Loucy (cell line): ENCODE measurements around the gene PRSS2.

Experiments
- H2AFZ ChIP-seq: fragments of 200-600 bp; sonication (generic); 2 replicates; pipeline ENCODE4 v1.6.0; 2016; ENCODE audit warnings: antibody characterized with exemption, mild to moderate bottlenecking, low read length, moderate library complexity
- H3F3A ChIP-seq: fragments of 200-600 bp; 2 replicates; pipeline ENCODE4 v1.6.0; 2016; ENCODE audit warnings: antibody characterized with exemption, low read depth, mild to moderate bottlenecking
- H3K27me3 ChIP-seq: fragments of 200-600 bp; sonication (generic); 2 replicates; pipeline ENCODE4 v1.6.1; 2014; ENCODE audit warnings: low read length, mild to moderate bottlenecking; ENCODE audit not compliant: insufficient read depth, poor library complexity, severe bottlenecking
- H3K36me3 ChIP-seq: fragments of 200-600 bp; sonication (generic); 2 replicates; pipeline ENCODE4 v1.6.1; 2016; ENCODE audit warnings: low read length; ENCODE audit not compliant: insufficient read depth
- H3K4me1 ChIP-seq: fragments of 200-600 bp; sonication (generic); 2 replicates; pipeline ENCODE4 v1.5.1; 2014; ENCODE audit warnings: low read length, mild to moderate bottlenecking; ENCODE audit not compliant: insufficient read depth, poor library complexity, severe bottlenecking
- H3K4me2 ChIP-seq: fragments of 200-600 bp; sonication (generic); 2 replicates; pipeline ENCODE4 v1.6.0; 2014; ENCODE audit warnings: antibody characterized with exemption, low read length, low read depth, mild to moderate bottlenecking; ENCODE audit not compliant: poor library complexity, severe bottlenecking
- H3K4me3 ChIP-seq: fragments of 200-600 bp; sonication (generic); 2 replicates; pipeline ENCODE4 v1.5.1; 2014; ENCODE audit warnings: low read length, mild to moderate bottlenecking, mixed read lengths; ENCODE audit not compliant: poor library complexity, severe bottlenecking
- H3K79me2 ChIP-seq: fragments of 200-600 bp; sonication (generic); 2 replicates; pipeline ENCODE4 v1.6.1; 2014; ENCODE audit warnings: low read length; ENCODE audit not compliant: insufficient read depth
- H3K9ac ChIP-seq: fragments of 200-600 bp; sonication (generic); 2 replicates; pipeline ENCODE4 v1.6.0; 2014; ENCODE audit warnings: mild to moderate bottlenecking, low read depth, low read length, moderate library complexity; ENCODE audit not compliant: poor library complexity, severe bottlenecking
- H3K9me2 ChIP-seq: fragments of 200-600 bp; sonication (generic); replicated peaks from 2 replicates; pipeline ENCODE4 v1.6.1; 2016; ENCODE audit warnings: low read depth, low read length, mixed read lengths
- H3K9me3 ChIP-seq: fragments of 200-600 bp; sonication (generic); 2 replicates; pipeline ENCODE4 v1.6.1; 2014; ENCODE audit warnings: mild to moderate bottlenecking, antibody characterized with exemption, low read length, low read depth; ENCODE audit not compliant: insufficient read depth
- H4K20me1 ChIP-seq: fragments of 200-600 bp; sonication (generic); 2 replicates; pipeline ENCODE4 v1.6.0; 2014; ENCODE audit warnings: antibody characterized with exemption, low read length, mild to moderate bottlenecking; ENCODE audit not compliant: insufficient read depth, poor library complexity, severe bottlenecking
- EZH2phosphoT487 ChIP-seq: fragments of 200-600 bp; IDR thresholded peaks from 2 replicates; pipeline ENCODE4 v1.6.1; 2018; ENCODE audit warnings: antibody characterized with exemption, mild to moderate bottlenecking, moderate library complexity, borderline replicate concordance
- TF ChIP-seq, protein P1 (sequence below): fragments of 200-600 bp; sonication (generic); conservative IDR thresholded peaks from 2 replicates; pipeline ENCODE4 v1.5.1; 2014; ENCODE audit warnings: mild to moderate bottlenecking, antibody characterized with exemption, low read length

PRSS2 gene

DNA sequence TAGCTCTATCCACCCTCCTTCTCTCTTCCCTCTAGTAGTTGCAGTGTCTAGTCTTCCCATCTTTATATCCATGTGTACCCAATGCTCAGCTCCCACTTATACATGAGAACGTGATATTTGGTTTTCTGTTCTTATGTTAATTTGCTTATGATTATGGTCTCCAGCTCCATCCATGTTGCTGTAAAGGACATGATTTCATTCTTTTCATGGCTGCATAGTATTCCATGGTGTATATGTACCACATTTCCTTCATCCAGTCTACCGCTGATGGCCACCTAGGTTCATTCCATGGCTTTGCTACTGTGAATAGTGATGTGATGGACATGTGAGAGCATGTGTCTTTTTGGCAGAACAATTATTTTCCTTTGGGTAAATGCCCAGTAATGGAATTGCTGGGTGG is 6.5 kb downstream of the PRSS2 start:
- Histone ChIP-seq H3K27me3 (no peaks in the 10 kb centered on the region), H4K20me1 (no peaks in the 10 kb centered on the region), H2AFZ (no peak overlapping the region), H3K4me3 (no peak overlapping the region), H3K9me2 (no peaks in the 10 kb centered on the region), H3K36me3 (no peaks in the 10 kb centered on the region), H3K4me1 (no peaks in the 10 kb centered on the region), H3K9ac (no peak overlapping the region), H3K4me2 (no peak overlapping the region), H3K79me2 (no peaks in the 10 kb centered on the region), H3F3A (no peaks in the 10 kb centered on the region), H3K9me3 (no peaks in the 10 kb centered on the region)
- TF ChIP-seq, protein P1, sequence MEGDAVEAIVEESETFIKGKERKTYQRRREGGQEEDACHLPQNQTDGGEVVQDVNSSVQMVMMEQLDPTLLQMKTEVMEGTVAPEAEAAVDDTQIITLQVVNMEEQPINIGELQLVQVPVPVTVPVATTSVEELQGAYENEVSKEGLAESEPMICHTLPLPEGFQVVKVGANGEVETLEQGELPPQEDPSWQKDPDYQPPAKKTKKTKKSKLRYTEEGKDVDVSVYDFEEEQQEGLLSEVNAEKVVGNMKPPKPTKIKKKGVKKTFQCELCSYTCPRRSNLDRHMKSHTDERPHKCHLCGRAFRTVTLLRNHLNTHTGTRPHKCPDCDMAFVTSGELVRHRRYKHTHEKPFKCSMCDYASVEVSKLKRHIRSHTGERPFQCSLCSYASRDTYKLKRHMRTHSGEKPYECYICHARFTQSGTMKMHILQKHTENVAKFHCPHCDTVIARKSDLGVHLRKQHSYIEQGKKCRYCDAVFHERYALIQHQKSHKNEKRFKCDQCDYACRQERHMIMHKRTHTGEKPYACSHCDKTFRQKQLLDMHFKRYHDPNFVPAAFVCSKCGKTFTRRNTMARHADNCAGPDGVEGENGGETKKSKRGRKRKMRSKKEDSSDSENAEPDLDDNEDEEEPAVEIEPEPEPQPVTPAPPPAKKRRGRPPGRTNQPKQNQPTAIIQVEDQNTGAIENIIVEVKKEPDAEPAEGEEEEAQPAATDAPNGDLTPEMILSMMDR, result no peak
- TF ChIP-seq EZH2phosphoT487, result no peak

DNA sequence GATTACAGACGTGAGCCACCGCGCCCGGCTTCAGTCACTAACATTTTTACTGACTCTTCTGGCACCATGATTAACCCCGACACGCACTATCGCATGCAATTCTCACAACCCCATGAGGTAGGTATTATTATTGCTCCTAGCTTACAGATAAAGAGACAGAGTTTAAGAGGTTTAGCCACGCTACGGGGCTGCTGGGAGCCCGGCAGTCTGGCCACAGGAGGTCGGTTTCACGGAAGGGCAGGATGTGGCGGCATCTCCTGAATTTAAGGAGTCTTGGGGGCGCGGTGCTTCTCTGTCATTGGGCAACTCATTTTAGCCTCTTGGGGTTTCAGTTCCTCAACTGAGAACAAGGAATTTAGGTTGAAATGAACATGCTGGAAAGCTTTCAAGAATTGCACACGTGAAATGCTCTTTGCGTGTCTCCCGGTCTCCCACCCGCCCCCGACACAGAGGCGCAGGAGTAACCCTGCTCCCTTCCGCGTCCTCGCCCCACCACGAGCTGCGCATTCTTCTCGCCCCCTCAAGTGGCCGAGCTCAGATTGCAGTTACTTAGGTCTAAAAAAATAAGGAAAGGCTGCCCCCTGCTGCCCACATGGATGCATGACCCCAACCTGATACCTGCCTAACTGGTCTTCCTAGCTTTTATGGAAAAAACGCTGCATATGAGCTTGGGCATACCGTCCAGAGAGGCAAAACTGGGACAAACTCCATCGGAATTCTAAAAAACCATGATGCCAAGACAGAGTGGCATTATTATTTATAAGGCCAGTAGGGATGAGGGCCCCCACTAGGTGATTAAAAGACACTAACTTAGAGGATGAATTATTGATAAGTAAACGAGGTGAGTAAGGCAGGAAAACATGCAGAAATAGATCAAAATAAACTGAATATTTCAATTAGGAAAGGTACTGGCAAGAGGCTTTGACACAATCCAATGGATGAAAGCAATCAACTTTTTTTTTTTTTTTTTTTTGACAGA is 12.4 kb downstream of the PRSS2 start:
- H3K9ac ChIP-seq, result no peak overlapping the region

DNA sequence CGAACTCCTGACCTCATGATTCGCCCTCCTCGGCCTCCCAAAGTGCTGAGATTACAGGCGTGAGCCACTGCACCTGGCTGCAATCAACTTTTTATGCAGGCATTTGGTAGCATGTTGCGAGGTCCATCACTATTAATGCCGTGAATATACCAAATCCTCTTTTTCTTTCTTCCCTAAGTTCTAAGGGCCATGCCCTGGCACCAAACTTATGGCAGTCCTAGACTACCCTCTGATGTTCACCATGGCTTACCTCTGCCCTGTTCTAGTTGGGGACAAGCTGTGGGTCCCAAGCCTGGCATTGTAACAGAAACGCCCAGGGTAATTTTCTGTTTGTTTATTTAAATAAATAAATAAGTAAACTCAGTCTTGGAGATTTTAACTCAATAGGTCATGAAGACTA is 13.3 kb downstream of the PRSS2 start:
- Histone ChIP-seq H3F3A (no peaks in the 10 kb centered on the region), H3K27me3 (no peaks in the 10 kb centered on the region), H2AFZ (no peak overlapping the region), H3K4me3 (no peak overlapping the region), H4K20me1 (no peaks in the 10 kb centered on the region), H3K4me1 (no peaks in the 10 kb centered on the region), H3K9ac (no peak overlapping the region), H3K9me2 (no peaks in the 10 kb centered on the region), H3K79me2 (no peaks in the 10 kb centered on the region), H3K36me3 (no peaks in the 10 kb centered on the region), H3K9me3 (no peaks in the 10 kb centered on the region), H3K4me2 (no peak overlapping the region)
- TF ChIP-seq EZH2phosphoT487, result no peak
- TF ChIP-seq, protein P1, result no peak

More for the DNA sequence above, 12.4 kb downstream of the PRSS2 start:
- Histone ChIP-seq H3K36me3 (no peaks in the 10 kb centered on the region), H3K9me3 (no peaks in the 10 kb centered on the region), H3K4me1 (no peaks in the 10 kb centered on the region), H3F3A (no peaks in the 10 kb centered on the region), H4K20me1 (no peaks in the 10 kb centered on the region), H3K4me2 (no peak overlapping the region), H3K27me3 (no peaks in the 10 kb centered on the region), H3K4me3 (no peak overlapping the region), H3K79me2 (no peaks in the 10 kb centered on the region), H3K9me2 (no peaks in the 10 kb centered on the region), H2AFZ (no peak overlapping the region)
- no peak for TF ChIP-seq EZH2phosphoT487
- TF ChIP-seq, protein P1, result no peak
